SK-N-SH (cell line): ENCODE results near the gene SLC13A3. TPM values are rescaled to one million over a fixed set of nuclear protein-coding genes. Genes with fewer than 3 reads are reported as not detected.

Source experiments
- CTCF ChIA-PET: fragments of 300-600, 350-600 bp; formaldehyde crosslinking; extraction: SDS; loops from one replicate; lab custom pipeline; 2021; lab: Yijun Ruan, JAX
- POLR2A ChIA-PET: fragments of 350-600 bp; sonication (Branson Sonifier 250); formaldehyde crosslinking; extraction: SDS; loops from one replicate; lab custom pipeline; 2020; ENCODE audit warnings: antibody characterized with exemption, inconsistent platforms; lab: Yijun Ruan, JAX
- DNase-seq: peaks from one replicate; pipeline ENCODE4 v3.0.0; 2012
- H2AFZ ChIP-seq: fragments of 200-600 bp; sonication (generic); 2 replicates; pipeline ENCODE4 v1.8.1; 2016; ENCODE audit warnings: antibody characterized with exemption, mild to moderate bottlenecking, low read depth
- H3F3A ChIP-seq: fragments of 200-600 bp; sonication (generic); replicated peaks from 2 replicates; pipeline ENCODE3; 2016; ENCODE audit warnings: antibody characterized with exemption, mild to moderate bottlenecking; ENCODE audit not compliant: insufficient read depth
- H3K27ac ChIP-seq, 2 experiments: fragments of 200-500 bp in 1 of 2; fragments of 200-600 bp in 1 of 2; sonication (Bioruptor generic) in 1 of 2; sonication (generic), shearing (Covaris generic) in 1 of 2; 2 replicates each; pipeline versions ENCODE4 v1.5.1 to v1.6.1; 2014 to 2016; ENCODE audit warnings: low read depth in 2 of 2, inconsistent platforms in 1 of 2, low read length in 1 of 2, mild to moderate bottlenecking in 1 of 2, mixed read lengths in 1 of 2
- H3K27me3 ChIP-seq: fragments of 200-600 bp; sonication (generic), shearing (Covaris generic); 2 replicates; pipeline ENCODE4 v1.6.1; 2016; ENCODE audit warnings: mixed run types; ENCODE audit not compliant: insufficient read depth
- H3K36me3 ChIP-seq, 2 experiments: fragments of 200-500 bp in 1 of 2; fragments of 200-600 bp in 1 of 2; sonication (Bioruptor generic) in 1 of 2; sonication (generic) in 1 of 2; replicated peaks in 1 of 2; 2 replicates each; pipeline versions ENCODE3 to v1.5.1; 2014 to 2016; ENCODE audit warnings: low read length in 1 of 2, mild to moderate bottlenecking in 1 of 2; ENCODE audit not compliant: insufficient read depth in 2 of 2, control insufficient read depth in 1 of 2
- H3K4me1 ChIP-seq, 2 experiments: fragments of 200-500 bp in 1 of 2; fragments of 200-600 bp in 1 of 2; sonication (Bioruptor generic) in 1 of 2; sonication (generic), shearing (Covaris generic) in 1 of 2; 2 replicates each; pipeline versions ENCODE4 v1.5.1 to v1.6.1; 2014 to 2016; ENCODE audit warnings: low read depth in 1 of 2, low read length in 1 of 2, mixed run types in 1 of 2; ENCODE audit not compliant: insufficient read depth in 2 of 2, control insufficient read depth in 1 of 2
- H3K4me2 ChIP-seq: fragments of 200-600 bp; sonication (generic), shearing (Covaris generic); 2 replicates; pipeline ENCODE4 v1.6.1; 2017; ENCODE audit warnings: mixed run types
- H3K4me3 ChIP-seq, 2 experiments: fragments of 200-500 bp in 1 of 2; fragments of 200-600 bp in 1 of 2; sonication (Bioruptor generic) in 1 of 2; sonication (generic), shearing (Covaris generic) in 1 of 2; 2 replicates each; pipeline versions ENCODE4 v1.5.1 to v1.8.1; 2014 to 2016; ENCODE audit warnings: low read depth in 2 of 2, inconsistent platforms in 1 of 2, low read length in 1 of 2, mild to moderate bottlenecking in 1 of 2, mixed read lengths in 1 of 2, moderate library complexity in 1 of 2
- H3K79me2 ChIP-seq: fragments of 200-600 bp; sonication (generic); 2 replicates; pipeline ENCODE4 v1.8.1; 2017; ENCODE audit warnings: mild to moderate bottlenecking; ENCODE audit not compliant: insufficient read depth
- H3K9ac ChIP-seq: fragments of 200-600 bp; sonication (generic); 2 replicates; pipeline ENCODE4 v1.6.1; 2017; ENCODE audit warnings: mixed run types
- H3K9me2 ChIP-seq: fragments of 200-600 bp; sonication (generic); 2 replicates; pipeline ENCODE4 v1.6.1; 2017; ENCODE audit warnings: mixed run types
- H3K9me3 ChIP-seq: fragments of 200-600 bp; sonication (generic); 2 replicates; pipeline ENCODE4 v1.6.1; 2017; ENCODE audit warnings: mixed run types, mild to moderate bottlenecking, moderate library complexity
- H4K20me1 ChIP-seq: fragments of 200-600 bp; sonication (generic); 2 replicates; pipeline ENCODE4 v1.6.1; 2017; ENCODE audit warnings: mild to moderate bottlenecking, mixed run types; ENCODE audit not compliant: insufficient read depth
- FOXJ3 ChIP-seq: sonication (generic); formaldehyde crosslinking; IDR thresholded peaks from 2 replicates; pipeline ENCODE4 v1.5.1; 2020; ENCODE audit warnings: mild to moderate bottlenecking, missing genetic modification reagents
- GATA2 ChIP-seq: sonication (generic); formaldehyde crosslinking; IDR thresholded peaks from 2 replicates; pipeline ENCODE4 v1.5.0; 2020; ENCODE audit warnings: mild to moderate bottlenecking, missing genetic modification reagents
- NFIC ChIP-seq: IDR thresholded peaks from 2 replicates; pipeline ENCODE4 v1.4.0; 2012; ENCODE audit warnings: borderline replicate concordance
- RCOR1 ChIP-seq: fragments of 150-350 bp; IDR thresholded peaks from 2 replicates; pipeline ENCODE4 v1.6.1; 2017; ENCODE audit warnings: antibody characterized with exemption, low read length
- REST ChIP-seq: IDR thresholded peaks from 2 replicates; pipeline ENCODE4 v1.6.1; 2012; ENCODE audit warnings: mild to moderate bottlenecking, low read depth, low read length, moderate library complexity
- RFX5 ChIP-seq: IDR thresholded peaks from 2 replicates; pipeline ENCODE4 v1.6.1; 2012; ENCODE audit warnings: mild to moderate bottlenecking, improper control_type of control experiment, low read length
- RXRA ChIP-seq: IDR thresholded peaks from 2 replicates; pipeline ENCODE4 v1.4.0; 2012; ENCODE audit warnings: low read depth, mild to moderate bottlenecking, borderline replicate concordance
- SMC3 ChIP-seq: IDR thresholded peaks from 2 replicates; pipeline ENCODE4 v1.6.1; 2012; ENCODE audit warnings: low read depth, low read length, improper control_type of control experiment
- TAF1 ChIP-seq: IDR thresholded peaks from 2 replicates; pipeline ENCODE4 v1.6.1; 2012; ENCODE audit warnings: low read depth, mild to moderate bottlenecking, low read length, moderate library complexity, borderline replicate concordance
- WGBS: methylation state at CpG from one replicate; pipeline ENCODE4 v1.1.6; 2017; ENCODE audit warnings: low lambda C conversion rate; 5-methylcytosine and 5-hydroxymethylcytosine counted together
- polyA plus RNA-seq, 3 experiments: library from polyadenylated mRNA; depleted of rRNA; stranded (reverse); fragments of >200 nt; gene quantifications; 2 replicates each; pipeline ENCODE4 v1.2.3, GENCODE V29; 2012

The SLC13A3 gene
- polyA plus RNA-seq, 1 of the 3 experiments (the other 2 are of a cell fraction), result 0.10 TPM

GRCh38 chr20:46573234-46573633, 78.0 kb downstream of the SLC13A3 start:
- Histone ChIP-seq H3K79me2 (no peaks in the 10 kb centered on the region), H3K9me3 (no peaks in the 10 kb centered on the region), H3F3A (no peaks in the 10 kb centered on the region), H3K9me2 (no peaks in the 10 kb centered on the region), H2AFZ (no peak overlapping the region), H3K36me3 (no peaks in the 10 kb centered on the region), H3K4me2 (no peak overlapping the region), H3K4me1 (peaks cover 0 to 27% of the 10 kb centered on the region in 2 experiments; a peak in 1 of 4 replicates), H3K27me3 (no peaks in the 10 kb centered on the region), H3K27ac (no peak overlapping the region), H3K9ac (no peak overlapping the region), H3K4me3 (no peak overlapping the region), H4K20me1 (no peaks in the 10 kb centered on the region)
- ChIA-PET CTCF (interaction anchor here (0.7 to 4.3 kb wide), 7 partner anchors 9 to 108 kb away, joined by 3 to 21 read pairs (median 4); no protein-coding TSS in a partner anchor), POLR2A (no interaction called here)
- WGBS, result 72% methylated on average over 6 of the region's 6 CpGs
- no peak for TF ChIP-seq TAF1
- no peak for TF ChIP-seq GATA2 (CRISPR knock-in tag)
- no peak for TF ChIP-seq FOXJ3 (CRISPR knock-in tag)
- TF ChIP-seq RCOR1, result no peak
- TF ChIP-seq REST, result no peak
- TF ChIP-seq, all 33 proteins: peak for 0
- no peak for DNase-seq

GRCh38 chr20:46572790-46573189, 78.5 kb downstream of the SLC13A3 start:
- 37% methylated on average over 3 of the region's 3 CpGs for WGBS
- CTCF ChIA-PET, result interaction anchor here (0.9 to 4.3 kb wide), 6 partner anchors 10 to 108 kb away, joined by 3 to 21 read pairs (median 5); no protein-coding TSS in a partner anchor
- H3K27me3 ChIP-seq, result no peaks in the 10 kb centered on the region
- H3K4me3 ChIP-seq, result no peak overlapping the region
- H4K20me1 ChIP-seq, result no peaks in the 10 kb centered on the region
- no peak for TF ChIP-seq NFIC
- TF ChIP-seq RXRA, result no peak
- no peak for TF ChIP-seq GATA2 (CRISPR knock-in tag)
- no peak for TF ChIP-seq RFX5
- no peak for TF ChIP-seq SMC3
- TF ChIP-seq, all 33 proteins: peak for 0
- no peak overlapping the region for H3K4me2 ChIP-seq
- no peak overlapping the region for H2AFZ ChIP-seq
- no peak overlapping the region for H3K27ac ChIP-seq
- H3K9me3 ChIP-seq, result no peaks in the 10 kb centered on the region
- DNase-seq, result no peak
- H3K9ac ChIP-seq, result no peak overlapping the region
- no peaks in the 10 kb centered on the region for H3K36me3 ChIP-seq
- peaks cover 0 to 29% of the 10 kb centered on the region in 2 experiments; a peak in 1 of 4 replicates for H3K4me1 ChIP-seq
- POLR2A ChIA-PET, result no interaction called here
- H3K79me2 ChIP-seq, result no peaks in the 10 kb centered on the region
- no peaks in the 10 kb centered on the region for H3K9me2 ChIP-seq
- H3F3A ChIP-seq, result no peaks in the 10 kb centered on the region
